T-helper 2 cell treated with Interferon-gamma antibody and Interleukin-4, amounts not matched to agents 5 μg/mL and 100 μg/mL, for 36 hours (primary cell): ENCODE results near the gene SLC12A1.

ENCODE experiments used
- DNase-seq: peaks from one replicate; pipeline ENCODE4 v3.0.0; 2021; ENCODE audit warnings: low spot score
- H3K27ac Mint-ChIP-seq: one replicate; pipeline ENCODE4 v1.8.0; 2021; ENCODE audit warnings: mild to moderate bottlenecking, mixed read lengths
- H3K27me3 Mint-ChIP-seq: one replicate; pipeline ENCODE4 v1.8.0; 2021; ENCODE audit warnings: low read depth, mixed read lengths
- H3K36me3 Mint-ChIP-seq: one replicate; pipeline ENCODE4 v1.8.0; 2021; ENCODE audit warnings: low read depth, mixed read lengths
- H3K4me1 Mint-ChIP-seq: one replicate; pipeline ENCODE4 v1.8.0; 2021; ENCODE audit warnings: low read depth, mixed read lengths
- H3K4me3 Mint-ChIP-seq: one replicate; pipeline ENCODE4 v1.8.0; 2022; ENCODE audit warnings: mild to moderate bottlenecking, moderate library complexity, mixed read lengths
- H3K9me3 Mint-ChIP-seq: one replicate; pipeline ENCODE4 v1.8.0; 2021; ENCODE audit warnings: mixed read lengths

The SLC12A1 gene

GRCh38 chr15:48266024-48266689 is 60.1 kb downstream of the SLC12A1 start:
- H3K27ac Mint-ChIP-seq = no peak overlapping the region
- DNase-seq = no peak
- H3K4me1 Mint-ChIP-seq = no peaks in the 10 kb centered on the region
- peaks cover 13% of the 10 kb centered on the region for H3K27me3 Mint-ChIP-seq
- H3K4me3 Mint-ChIP-seq = no peak overlapping the region
- H3K36me3 Mint-ChIP-seq = no peaks in the 10 kb centered on the region
- H3K9me3 Mint-ChIP-seq = no peaks in the 10 kb centered on the region

- no peaks in the 10 kb centered on the region for H3K4me1 Mint-ChIP-seq
- DNase-seq = no peak
- no peak overlapping the region for H3K27ac Mint-ChIP-seq
- H3K9me3 Mint-ChIP-seq = no peaks in the 10 kb centered on the region
- no peaks in the 10 kb centered on the region for H3K36me3 Mint-ChIP-seq
- peaks cover 15% of the 10 kb centered on the region for H3K27me3 Mint-ChIP-seq
- no peak overlapping the region for H3K4me3 Mint-ChIP-seq
Measured at GRCh38 chr15:48267766-48268165, 61.7 kb downstream of the SLC12A1 start.

- Mint-ChIP-seq H3K36me3 (no peaks in the 10 kb centered on the region), H3K27ac (no peak overlapping the region), H3K4me1 (no peaks in the 10 kb centered on the region), H3K9me3 (no peaks in the 10 kb centered on the region), H3K4me3 (no peak overlapping the region), H3K27me3 (peaks cover 2% of the 10 kb centered on the region)
- DNase-seq = no peak
Measured at GRCh38 chr15:48273049-48273448, 66.9 kb downstream of the SLC12A1 start.

GRCh38 chr15:48278666-48279065 is 72.6 kb downstream of the SLC12A1 start:
- DNase-seq = no peak
- Mint-ChIP-seq H3K4me3 (no peak overlapping the region), H3K4me1 (no peaks in the 10 kb centered on the region), H3K9me3 (no peaks in the 10 kb centered on the region), H3K27ac (no peak overlapping the region), H3K27me3 (peaks cover 3% of the 10 kb centered on the region), H3K36me3 (no peaks in the 10 kb centered on the region)

- Mint-ChIP-seq H3K27ac (no peak overlapping the region), H3K9me3 (no peaks in the 10 kb centered on the region), H3K36me3 (no peaks in the 10 kb centered on the region), H3K4me3 (no peak overlapping the region), H3K27me3 (peaks cover 3% of the 10 kb centered on the region), H3K4me1 (no peaks in the 10 kb centered on the region)
- DNase-seq = no peak
Measured at GRCh38 chr15:48279608-48280007, 73.5 kb downstream of the SLC12A1 start.

GRCh38 chr15:48281674-48282073 is 75.6 kb downstream of the SLC12A1 start:
- peaks cover 5% of the 10 kb centered on the region for H3K27me3 Mint-ChIP-seq
- H3K27ac Mint-ChIP-seq = no peak overlapping the region
- peaks cover 5% of the 10 kb centered on the region for H3K4me1 Mint-ChIP-seq
- no peak for DNase-seq
- no peaks in the 10 kb centered on the region for H3K36me3 Mint-ChIP-seq
- H3K4me3 Mint-ChIP-seq = no peak overlapping the region
- no peaks in the 10 kb centered on the region for H3K9me3 Mint-ChIP-seq

- H3K4me1 Mint-ChIP-seq = peaks cover 5% of the 10 kb centered on the region
- H3K9me3 Mint-ChIP-seq = no peaks in the 10 kb centered on the region
- peaks cover 5% of the 10 kb centered on the region for H3K27me3 Mint-ChIP-seq
Measured at GRCh38 chr15:48282216-48282615, 76.1 kb downstream of the SLC12A1 start.

GRCh38 chr15:48283396-48284145 is 77.5 kb downstream of the SLC12A1 start:
- DNase-seq = no peak
- H3K4me3 Mint-ChIP-seq = no peak overlapping the region
- H3K9me3 Mint-ChIP-seq = no peaks in the 10 kb centered on the region
- peaks cover 5% of the 10 kb centered on the region for H3K27me3 Mint-ChIP-seq
- H3K4me1 Mint-ChIP-seq = peaks cover 5% of the 10 kb centered on the region
- no peaks in the 10 kb centered on the region for H3K36me3 Mint-ChIP-seq
- H3K27ac Mint-ChIP-seq = no peak overlapping the region

More at GRCh38 chr15:48282216-48282615, 76.1 kb downstream of the SLC12A1 start:
- H3K36me3 Mint-ChIP-seq = no peaks in the 10 kb centered on the region
- no peak overlapping the region for H3K27ac Mint-ChIP-seq
- no peak overlapping the region for H3K4me3 Mint-ChIP-seq
- no peak for DNase-seq

- no peaks in the 10 kb centered on the region for H3K9me3 Mint-ChIP-seq
- H3K4me1 Mint-ChIP-seq = peaks cover 5% of the 10 kb centered on the region
- DNase-seq = peak; percentile 20
Measured at GRCh38 chr15:48285329-48286214, 79.5 kb downstream of the SLC12A1 start.

GRCh38 chr15:48289628-48290027 is 83.5 kb downstream of the SLC12A1 start:
- Mint-ChIP-seq H3K4me3 (no peak overlapping the region), H3K4me1 (peaks cover 5% of the 10 kb centered on the region), H3K36me3 (no peaks in the 10 kb centered on the region), H3K27me3 (peaks cover 2% of the 10 kb centered on the region), H3K27ac (no peak overlapping the region), H3K9me3 (no peaks in the 10 kb centered on the region)
- DNase-seq = no peak

More at GRCh38 chr15:48285329-48286214, 79.5 kb downstream of the SLC12A1 start:
- no peaks in the 10 kb centered on the region for H3K36me3 Mint-ChIP-seq
- peaks cover 5% of the 10 kb centered on the region for H3K27me3 Mint-ChIP-seq
- H3K4me3 Mint-ChIP-seq = no peak overlapping the region
- H3K27ac Mint-ChIP-seq = no peak overlapping the region

GRCh38 chr15:48292458-48292857 is 86.4 kb downstream of the SLC12A1 start:
- peaks cover 6% of the 10 kb centered on the region for H3K27me3 Mint-ChIP-seq
- H3K4me3 Mint-ChIP-seq = no peak overlapping the region
- H3K36me3 Mint-ChIP-seq = no peaks in the 10 kb centered on the region
- H3K27ac Mint-ChIP-seq = no peak overlapping the region
- H3K4me1 Mint-ChIP-seq = no peaks in the 10 kb centered on the region
- DNase-seq = no peak
- no peaks in the 10 kb centered on the region for H3K9me3 Mint-ChIP-seq

- no peaks in the 10 kb centered on the region for H3K36me3 Mint-ChIP-seq
- no peaks in the 10 kb centered on the region for H3K9me3 Mint-ChIP-seq
- peaks cover 8% of the 10 kb centered on the region for H3K27me3 Mint-ChIP-seq
- no peak overlapping the region for H3K4me3 Mint-ChIP-seq
- DNase-seq = no peak
- no peak overlapping the region for H3K27ac Mint-ChIP-seq
- H3K4me1 Mint-ChIP-seq = no peaks in the 10 kb centered on the region
Measured at GRCh38 chr15:48297668-48298067, 91.6 kb downstream of the SLC12A1 start.

GRCh38 chr15:48298914-48299313 is 92.8 kb downstream of the SLC12A1 start:
- H3K36me3 Mint-ChIP-seq = no peaks in the 10 kb centered on the region

GRCh38 chr15:48300038-48300437 is 93.9 kb downstream of the SLC12A1 start:
- Mint-ChIP-seq H3K27ac (no peak overlapping the region), H3K4me3 (no peak overlapping the region)

More at GRCh38 chr15:48298914-48299313, 92.8 kb downstream of the SLC12A1 start:
- Mint-ChIP-seq H3K4me3 (no peak overlapping the region), H3K9me3 (no peaks in the 10 kb centered on the region), H3K4me1 (no peaks in the 10 kb centered on the region), H3K27ac (no peak overlapping the region), H3K27me3 (peaks cover 8% of the 10 kb centered on the region)
- no peak for DNase-seq

More at GRCh38 chr15:48300038-48300437, 93.9 kb downstream of the SLC12A1 start:
- no peaks in the 10 kb centered on the region for H3K9me3 Mint-ChIP-seq
- peaks cover 8% of the 10 kb centered on the region for H3K27me3 Mint-ChIP-seq
- DNase-seq = no peak
- H3K36me3 Mint-ChIP-seq = no peaks in the 10 kb centered on the region
- H3K4me1 Mint-ChIP-seq = no peaks in the 10 kb centered on the region
